ES-I3 (cell line): Measurements from ENCODE around the gene CACNA2D1.
"Not testable (repeated sequence)": the region's sequence is repeated elsewhere in the genome, so short reads cannot be mapped to it uniquely, and the experiment has no call there.

Experiments
- H3K36me3 ChIP-seq: 2 replicates; pipeline ENCODE4 v1.6.1; 2013; ENCODE audit warnings: mild to moderate bottlenecking, low read length, control low read depth, moderate library complexity; ENCODE audit not compliant: insufficient read depth
- H3K4me1 ChIP-seq: 2 replicates; pipeline ENCODE4 v1.6.1; 2013; ENCODE audit warnings: mild to moderate bottlenecking, control low read depth, low read length; ENCODE audit not compliant: insufficient read depth
- H3K9ac ChIP-seq: 2 replicates; pipeline ENCODE4 v1.6.1; 2013; ENCODE audit warnings: low read depth, mild to moderate bottlenecking, low read length, moderate library complexity
- H3K9me3 ChIP-seq: 2 replicates; pipeline ENCODE4 v1.6.1; 2013; ENCODE audit warnings: mild to moderate bottlenecking, low read length, moderate library complexity; ENCODE audit not compliant: control insufficient read depth, insufficient read depth

CACNA2D1 gene

GRCh38 chr7:82393840-82394220 is 49.7 kb downstream of the CACNA2D1 start:
- no peaks in the 10 kb centered on the region for H3K36me3 ChIP-seq
- peaks cover 9% of the 10 kb centered on the region; the same call in 1 of the 2 replicates for H3K9me3 ChIP-seq
- H3K4me1 ChIP-seq = peaks cover 9% of the 10 kb centered on the region; the same call in 1 of the 2 replicates
- no peak overlapping the region for H3K9ac ChIP-seq

GRCh38 chr7:82393076-82393839 is 50.3 kb downstream of the CACNA2D1 start:
- Histone ChIP-seq H3K9ac (no peak overlapping the region), H3K9me3 (peaks cover 9% of the 10 kb centered on the region; the same call in 1 of the 2 replicates), H3K4me1 (peaks cover 12% of the 10 kb centered on the region; the same call in 1 of the 2 replicates), H3K36me3 (no peaks in the 10 kb centered on the region)

GRCh38 chr7:82390936-82391335 is 52.6 kb downstream of the CACNA2D1 start:
- H3K9me3 ChIP-seq = peaks cover 9% of the 10 kb centered on the region; the same call in 1 of the 2 replicates
- no peak overlapping the region for H3K9ac ChIP-seq
- peaks cover 14% of the 10 kb centered on the region; the same call in 1 of the 2 replicates for H3K4me1 ChIP-seq
- no peaks in the 10 kb centered on the region for H3K36me3 ChIP-seq

GRCh38 chr7:82389876-82390275 is 53.7 kb downstream of the CACNA2D1 start:
- no peaks in the 10 kb centered on the region for H3K36me3 ChIP-seq
- peaks cover 9% of the 10 kb centered on the region; the same call in 1 of the 2 replicates for H3K9me3 ChIP-seq
- peaks cover 15% of the 10 kb centered on the region; the same call in 1 of the 2 replicates for H3K4me1 ChIP-seq
- H3K9ac ChIP-seq = no peak overlapping the region

GRCh38 chr7:82388138-82388537 is 55.4 kb downstream of the CACNA2D1 start:
- peaks cover 9% of the 10 kb centered on the region; the same call in 1 of the 2 replicates for H3K9me3 ChIP-seq
- H3K9ac ChIP-seq = no peak overlapping the region
- H3K4me1 ChIP-seq = peaks cover 19% of the 10 kb centered on the region; the same call in 1 of the 2 replicates
- H3K36me3 ChIP-seq = no peaks in the 10 kb centered on the region

GRCh38 chr7:82386571-82386970 is 57.0 kb downstream of the CACNA2D1 start:
- H3K36me3 ChIP-seq, H3K9me3 ChIP-seq, H3K9ac ChIP-seq: not testable (repeated sequence)
- peaks cover 25% of the 10 kb centered on the region; the same call in 1 of the 2 replicates for H3K4me1 ChIP-seq

GRCh38 chr7:82384779-82385178 is 58.8 kb downstream of the CACNA2D1 start:
- no peak overlapping the region for H3K9ac ChIP-seq
- no peaks in the 10 kb centered on the region for H3K36me3 ChIP-seq
- H3K9me3 ChIP-seq = no peaks in the 10 kb centered on the region
- H3K4me1 ChIP-seq = peaks cover 18% of the 10 kb centered on the region; the same call in 1 of the 2 replicates

- Histone ChIP-seq H3K9me3 (no peaks in the 10 kb centered on the region), H3K36me3 (no peaks in the 10 kb centered on the region), H3K9ac (no peak overlapping the region), H3K4me1 (peaks cover 16% of the 10 kb centered on the region; the same call in 1 of the 2 replicates)
These were observed 59.5 kb downstream of the CACNA2D1 start for GRCh38 chr7:82384051-82384464.

GRCh38 chr7:82382276-82382675 is 61.3 kb downstream of the CACNA2D1 start:
- Histone ChIP-seq H3K9me3 (no peaks in the 10 kb centered on the region), H3K4me1 (peaks cover 11% of the 10 kb centered on the region; the same call in 1 of the 2 replicates), H3K36me3 (no peaks in the 10 kb centered on the region), H3K9ac (no peak overlapping the region)

- Histone ChIP-seq H3K9ac (no peak overlapping the region), H3K4me1 (peaks cover 18% of the 10 kb centered on the region), H3K9me3 (no peaks in the 10 kb centered on the region), H3K36me3 (no peaks in the 10 kb centered on the region)
These were observed 66.8 kb downstream of the CACNA2D1 start for GRCh38 chr7:82376739-82377138.

- peaks cover 18% of the 10 kb centered on the region for H3K4me1 ChIP-seq
- no peaks in the 10 kb centered on the region for H3K36me3 ChIP-seq
- no peak overlapping the region for H3K9ac ChIP-seq
- no peaks in the 10 kb centered on the region for H3K9me3 ChIP-seq
These were observed 67.9 kb downstream of the CACNA2D1 start for GRCh38 chr7:82375713-82376112.

GRCh38 chr7:82375129-82375528 is 68.4 kb downstream of the CACNA2D1 start:
- Histone ChIP-seq H3K9me3 (no peaks in the 10 kb centered on the region), H3K9ac (no peak overlapping the region), H3K4me1 (peaks cover 18% of the 10 kb centered on the region), H3K36me3 (no peaks in the 10 kb centered on the region)

- no peaks in the 10 kb centered on the region for H3K36me3 ChIP-seq
- H3K9ac ChIP-seq = no peak overlapping the region
- no peaks in the 10 kb centered on the region for H3K9me3 ChIP-seq
- peaks cover 18% of the 10 kb centered on the region for H3K4me1 ChIP-seq
These were observed 69.5 kb downstream of the CACNA2D1 start for GRCh38 chr7:82373926-82374635.

GRCh38 chr7:82364671-82365070 is 78.9 kb downstream of the CACNA2D1 start:
- no peak overlapping the region for H3K9ac ChIP-seq
- no peaks in the 10 kb centered on the region for H3K36me3 ChIP-seq
- H3K9me3 ChIP-seq = no peaks in the 10 kb centered on the region
- H3K4me1 ChIP-seq = peaks cover 8% of the 10 kb centered on the region; the same call in 1 of the 2 replicates
